ENCODE data around the gene DLGAP1.

GRCh38 chr18:4230450-4231168, 224.5 kb downstream of the DLGAP1 start:
- TF ChIP-seq CTCF (IDR thresholded peaks at IDR 0.05; ENCODE audit: poor library complexity) = no peak
- no peak for TF ChIP-seq EZH2phosphoT487 (IDR thresholded peaks at IDR 0.05; ENCODE audit: low read depth, severe bottlenecking, unreplicated experiment)
